ACHN (cell line): ENCODE data around the gene SUGP1.

Experiments
- DNase-seq: peaks from one replicate; pipeline ENCODE4 v3.0.0-alpha.2; 2015
- in situ Hi-C: cut with HindIII; loops from 2 replicates; pipeline ENCODE4 v1.10.0; 2017; ENCODE audit warnings: low sequenced_read_pairs, low pct_ligation_motif_present, low pct_unique_long_range_greater_than_20kb

The SUGP1 gene

GRCh38 chr19:19271828-19272599 is 48.3 kb downstream of the SUGP1 start:
- in situ Hi-C loops = no loop called here
- no peak for DNase-seq

GRCh38 chr19:19270749-19271571 is 49.3 kb downstream of the SUGP1 start:
- DNase-seq = no peak
- in situ Hi-C loops = no loop called here

- DNase-seq = no peak
Measured at GRCh38 chr19:19269952-19270694, 50.2 kb downstream of the SUGP1 start.

GRCh38 chr19:19268453-19269385 is 51.6 kb downstream of the SUGP1 start:
- DNase-seq = no peak
- in situ Hi-C loops = no loop called here

More at GRCh38 chr19:19269952-19270694, 50.2 kb downstream of the SUGP1 start:
- in situ Hi-C loops = no loop called here

- in situ Hi-C loops = no loop called here
- no peak for DNase-seq
Measured at GRCh38 chr19:19267305-19267704, 53.0 kb downstream of the SUGP1 start.

GRCh38 chr19:19263886-19264487 is 56.3 kb downstream of the SUGP1 start:
- DNase-seq = no peak
- in situ Hi-C loops = no loop called here

- in situ Hi-C loops = no loop called here
- no peak for DNase-seq
Measured at GRCh38 chr19:19262190-19263057, 57.9 kb downstream of the SUGP1 start.

- no peak for DNase-seq
- in situ Hi-C loops = no loop called here
Measured at GRCh38 chr19:19261350-19262189, 58.7 kb downstream of the SUGP1 start.

GRCh38 chr19:19260417-19261214 is 59.7 kb downstream of the SUGP1 start:
- no peak for DNase-seq
- in situ Hi-C loops = no loop called here

- DNase-seq = peak; percentile 14
- in situ Hi-C loops = no loop called here
Measured at GRCh38 chr19:19259741-19260140, 60.6 kb downstream of the SUGP1 start.

GRCh38 chr19:19258589-19259338 is 61.5 kb downstream of the SUGP1 start:
- in situ Hi-C loops = no loop called here
- no peak for DNase-seq

- in situ Hi-C loops = no loop called here
- no peak for DNase-seq
Measured at GRCh38 chr19:19257836-19258588, 62.3 kb downstream of the SUGP1 start.

- in situ Hi-C loops = no loop called here
- no peak for DNase-seq
Measured at GRCh38 chr19:19257137-19257536, 63.2 kb downstream of the SUGP1 start.
